H1 (cell line): ENCODE data around the gene CNNM3. TPM values are rescaled to one million over a fixed set of nuclear protein-coding genes. Genes with fewer than 3 reads are reported as not detected.

Source experiments
- CTCF ChIA-PET: fragments of 300-600 bp; sonication (Branson Sonifier 250); formaldehyde crosslinking; loops from one replicate; lab custom pipeline; 2021; ENCODE audit not compliant: partially characterized antibody; lab: Charles Lee
- POLR2A ChIA-PET: fragments of 300-600 bp; sonication (Branson Sonifier 250); formaldehyde crosslinking; loops from one replicate; lab custom pipeline; 2021; ENCODE audit warnings: inconsistent platforms; ENCODE audit not compliant: partially characterized antibody; lab: Charles Lee
- DNase-seq, 2 experiments: peaks; one replicate each; pipeline versions ENCODE4 v3.0.0 to v3.0.0-alpha.2; 2010 to 2022; ENCODE audit warnings: low spot score in 2 of 2, low read depth in 1 of 2, mixed read lengths in 1 of 2
- FAIRE-seq: peaks from 2 replicates; lab custom pipeline; 2011; peaks lifted over from hg19 to GRCh38; lab: Jason Lieb, UNC
- H2AFZ ChIP-seq: 2 replicates; pipeline ENCODE4 v1.8.1; 2012; ENCODE audit warnings: low read length, inconsistent platforms
- H2AK5ac ChIP-seq: 2 replicates; pipeline ENCODE4 v1.6.1; 2013; ENCODE audit warnings: low read depth, low read length
- H2BK120ac ChIP-seq: replicated peaks from 2 replicates; pipeline ENCODE3; 2013; ENCODE audit warnings: low read depth, low read length, inconsistent platforms
- H2BK12ac ChIP-seq: 2 replicates; pipeline ENCODE4 v1.6.1; 2013; ENCODE audit warnings: low read depth, low read length
- H2BK15ac ChIP-seq: 2 replicates; pipeline ENCODE4 v1.6.1; 2013; ENCODE audit warnings: low read length
- H2BK20ac ChIP-seq: 2 replicates; pipeline ENCODE4 v1.6.1; 2013; ENCODE audit warnings: low read length
- H2BK5ac ChIP-seq: 2 replicates; pipeline ENCODE4 v1.6.1; 2013; ENCODE audit warnings: low read depth, low read length
- H3K14ac ChIP-seq: 2 replicates; pipeline ENCODE4 v1.6.1; 2013; ENCODE audit warnings: inconsistent platforms; ENCODE audit not compliant: insufficient read length
- H3K18ac ChIP-seq: 2 replicates; pipeline ENCODE4 v1.6.1; 2013; ENCODE audit warnings: low read length; ENCODE audit errors: extremely low read depth
- H3K23ac ChIP-seq: 2 replicates; pipeline ENCODE4 v1.6.1; 2013; ENCODE audit warnings: inconsistent platforms; ENCODE audit not compliant: insufficient read length
- H3K23me2 ChIP-seq: 2 replicates; pipeline ENCODE4 v1.6.1; 2013; ENCODE audit warnings: low read depth, low read length
- H3K27ac ChIP-seq: 2 replicates; pipeline ENCODE4 v1.6.1; 2011; ENCODE audit warnings: low read depth, low read length, inconsistent platforms
- H3K27me3 ChIP-seq, 4 experiments: replicated peaks in 1 of 4; 1 replicate in 1 of 4; 2 replicates in 3 of 4; pipeline versions ENCODE4 v1.6.1 to v1.8.1; 2011 to 2013; ENCODE audit warnings: low read length in 3 of 4, mild to moderate bottlenecking in 3 of 4, inconsistent platforms in 2 of 4, mixed read lengths in 2 of 4, moderate library complexity in 1 of 4; ENCODE audit not compliant: control insufficient read depth in 3 of 4, insufficient read depth in 3 of 4; ENCODE audit errors: extremely low read depth in 1 of 4
- H3K36me3 ChIP-seq, 4 experiments: 2 replicates each; pipeline versions ENCODE4 v1.6.1 to v1.8.1; 2011 to 2013; ENCODE audit warnings: mild to moderate bottlenecking in 4 of 4, low read length in 3 of 4, moderate library complexity in 2 of 4, control low read depth in 1 of 4, inconsistent platforms in 1 of 4; ENCODE audit not compliant: insufficient read depth in 4 of 4, control insufficient read depth in 2 of 4
- H3K4ac ChIP-seq: replicated peaks from 2 replicates; pipeline ENCODE3; 2013; ENCODE audit warnings: low read length, low read depth, mixed read lengths, inconsistent platforms; ENCODE audit not compliant: insufficient read length
- H3K4me1 ChIP-seq, 4 experiments: replicated peaks in 1 of 4; 1 replicate in 1 of 4; 2 replicates in 3 of 4; pipeline versions ENCODE4 v1.6.1 to v1.8.1; 2011 to 2013; ENCODE audit warnings: low read length in 3 of 4, inconsistent platforms in 2 of 4, mixed read lengths in 1 of 4; ENCODE audit not compliant: insufficient read depth in 4 of 4, control insufficient read depth in 3 of 4
- H3K4me2 ChIP-seq, 2 experiments: 2 replicates each; pipeline versions ENCODE4 v1.6.1 to v1.8.1; 2011 to 2013; ENCODE audit warnings: low read depth in 2 of 2, low read length in 2 of 2, control low read depth in 1 of 2, inconsistent platforms in 1 of 2, mild to moderate bottlenecking in 1 of 2; ENCODE audit not compliant: insufficient read depth in 1 of 2
- H3K4me3 ChIP-seq, 4 experiments: fragments of 200-600, 300-600 bp in 1 of 4; sonication (generic), shearing (Covaris generic), sonication (Bioruptor Twin) in 1 of 4; 2 replicates each; pipeline versions ENCODE4 v1.5.1 to v1.8.1; 2011 to 2016; ENCODE audit warnings: low read length in 4 of 4, low read depth in 3 of 4, control low read depth in 2 of 4, inconsistent platforms in 2 of 4, mild to moderate bottlenecking in 2 of 4, mixed read lengths in 1 of 4, moderate library complexity in 1 of 4; ENCODE audit not compliant: insufficient read depth in 2 of 4; ENCODE audit errors: extremely low read depth in 1 of 4
- H3K56ac ChIP-seq: replicated peaks from 2 replicates; pipeline ENCODE3; 2013; ENCODE audit warnings: low read depth, mild to moderate bottlenecking, mixed read lengths, low read length, inconsistent platforms; ENCODE audit not compliant: insufficient read length
- H3K79me1 ChIP-seq: 2 replicates; pipeline ENCODE4 v1.6.1; 2013; ENCODE audit warnings: low read depth, low read length, control low read depth
- H3K79me2 ChIP-seq, 2 experiments: 2 replicates each; pipeline versions ENCODE4 v1.6.1 to v1.8.1; 2012 to 2013; ENCODE audit warnings: low read length in 2 of 2, mild to moderate bottlenecking in 2 of 2, inconsistent platforms in 1 of 2; ENCODE audit not compliant: insufficient read depth in 2 of 2, control insufficient read depth in 1 of 2
- H3K9ac ChIP-seq, 4 experiments: replicated peaks in 1 of 4; 1 replicate in 1 of 4; 2 replicates in 3 of 4; pipeline versions ENCODE4 v1.6.1 to v1.8.1; 2011 to 2013; ENCODE audit warnings: low read depth in 3 of 4, low read length in 3 of 4, control low read depth in 2 of 4, mild to moderate bottlenecking in 2 of 4, moderate library complexity in 2 of 4, inconsistent platforms in 1 of 4; ENCODE audit errors: extremely low read depth in 1 of 4
- H3K9me3 ChIP-seq, 2 experiments: 2 replicates each; pipeline versions ENCODE4 v1.6.1 to v1.8.1; 2012 to 2013; ENCODE audit warnings: mild to moderate bottlenecking in 2 of 2, moderate library complexity in 2 of 2, control low read depth in 1 of 2, inconsistent platforms in 1 of 2, low read depth in 1 of 2, low read length in 1 of 2, mixed read lengths in 1 of 2; ENCODE audit not compliant: insufficient read depth in 2 of 2
- H4K20me1 ChIP-seq, 2 experiments: replicated peaks in 1 of 2; 2 replicates each; pipeline versions ENCODE3 to v1.8.1; 2011 to 2013; ENCODE audit warnings: inconsistent platforms in 2 of 2, low read length in 2 of 2, mild to moderate bottlenecking in 1 of 2; ENCODE audit not compliant: insufficient read depth in 2 of 2, control insufficient read depth in 1 of 2
- H4K5ac ChIP-seq: 2 replicates; pipeline ENCODE4 v1.6.1; 2013; ENCODE audit warnings: low read length, low read depth, mixed read lengths, inconsistent platforms; ENCODE audit not compliant: insufficient read length
- H4K8ac ChIP-seq: 2 replicates; pipeline ENCODE4 v1.8.0; 2013; ENCODE audit warnings: mild to moderate bottlenecking, moderate library complexity, low read length, inconsistent platforms; ENCODE audit not compliant: insufficient read depth; ENCODE audit errors: extremely low read depth
- H4K91ac ChIP-seq: replicated peaks from 2 replicates; pipeline ENCODE3; 2013; ENCODE audit warnings: low read length, mixed read lengths, inconsistent platforms; ENCODE audit not compliant: insufficient read length
- POLR2A ChIP-seq, 2 experiments: IDR thresholded peaks; 1 replicate in 1 of 2; 2 replicates in 1 of 2; pipeline ENCODE4 v1.6.1; 2011; ENCODE audit warnings: low read depth in 2 of 2, low read length in 2 of 2, mild to moderate bottlenecking in 2 of 2; ENCODE audit errors: control extremely low read depth in 1 of 2
- SAP30 ChIP-seq: fragments of 300-600 bp; sonication (generic); IDR thresholded peaks from 2 replicates; pipeline ENCODE4 v1.7.1; 2012; ENCODE audit warnings: low read length, moderate library complexity, mild to moderate bottlenecking, inconsistent platforms; ENCODE audit not compliant: insufficient read depth, insufficient replicate concordance
- YY1 ChIP-seq: IDR thresholded peaks from 2 replicates; pipeline ENCODE4 v1.6.1; 2011; ENCODE audit warnings: low read depth, mild to moderate bottlenecking, low read length
- WGBS, 2 experiments: shearing (Covaris generic) in 1 of 2; methylation state at CpG; one replicate each; pipeline versions ENCODE4 v1.1.6 to v1.1.7; 2013 to 2015; ENCODE audit warnings: low lambda C conversion rate in 2 of 2, mixed read lengths in 2 of 2, inconsistent platforms in 1 of 2, low coverage in 1 of 2, missing lambda C conversion rate in 1 of 2; ENCODE audit not compliant: insufficient replicate concordance in 2 of 2, insufficient coverage in 1 of 2, insufficient read length in 1 of 2; ENCODE audit errors: extremely low coverage in 1 of 2, missing lambda C conversion rate in 1 of 2; 5-methylcytosine and 5-hydroxymethylcytosine counted together
- polyA plus RNA-seq, 7 experiments: library from polyadenylated mRNA; depleted of rRNA in 3 of 7; stranded (reverse) in 5 of 7; unstranded in 2 of 7; fragments of >200 nt in 5 of 7; fragments of 200-250 nt in 2 of 7; gene quantifications; 1 replicate in 5 of 7; 2 replicates in 1 of 7; 4 replicates in 1 of 7; pipeline versions ENCODE4 v1.2.1 to v1.2.3, GENCODE V29; 2011 to 2013; ENCODE audit warnings: missing spikeins in 2 of 7, mixed read lengths in 2 of 7
- total RNA-seq: library from RNA; stranded (reverse); fragmentation: NEBNext Ultra II Directional; extraction: Animal tissue kit (Norgen Biotek cat#: 25700); gene quantifications from 2 replicates; pipeline ENCODE4 v1.2.1, GENCODE V29; 2021

The CNNM3 gene
- total and polyA plus RNA-seq, 2 of the 8 experiments (the other 6 are each of a cell fraction or from before 2014, with no cell fraction given), result 29.1 to 29.2 TPM

- H2AFZ ChIP-seq, result no peak overlapping the region
- no peak overlapping the region for H2BK120ac ChIP-seq
- no peak for DNase-seq
- H4K91ac ChIP-seq, result peak overlapping the region; percentile 52
- peak overlapping the region; percentile 91 to 94 for H3K4me2 ChIP-seq
- no peak overlapping the region for H3K23ac ChIP-seq
- H2BK5ac ChIP-seq, result peak overlapping the region; percentile 85; the same call in 1 of the 2 replicates
- H3K4me1 ChIP-seq, result peaks cover 2 to 19% (median 14%) of the 10 kb centered on the region in 4 experiments
- H3K27me3 ChIP-seq, result peaks cover 0 to 3% (median 0%) of the 10 kb centered on the region in 4 experiments; a peak in 2 of 7 replicates
- H3K14ac ChIP-seq, result no peak overlapping the region
- 0 out of 2 replicates have a peak overlapping the region, but pooled peaks have one; percentile 26 for H2AK5ac ChIP-seq
- H3K18ac ChIP-seq, result no peak overlapping the region
- peak overlapping the region; percentile 76 to 86 (median 80); a peak in 5 of 8 replicates for H3K4me3 ChIP-seq
- POLR2A ChIA-PET, result interaction anchor here (1.1 to 4.2 kb wide), 9 partner anchors 9 to 92 kb away, joined by 3 to 49 read pairs (median 4); partner anchors contain the start of gene ANKRD39
- CTCF ChIA-PET, result interaction anchor here (1.4 to 6.1 kb wide), 9 partner anchors 9 to 94 kb away, joined by 3 to 47 read pairs (median 6); partner anchors contain the start of genes ANKRD39 and CNNM3
- no peak overlapping the region for H4K5ac ChIP-seq
- peaks cover 6 to 21% of the 10 kb centered on the region in 2 experiments for H4K20me1 ChIP-seq
- H2BK15ac ChIP-seq, result no peak overlapping the region
- H2BK20ac ChIP-seq, result no peak overlapping the region; the same call in 1 of the 2 replicates
- H2BK12ac ChIP-seq, result 0 out of 2 replicates have a peak overlapping the region, but pooled peaks have one; percentile 27
- WGBS, 2 experiments, result 85% methylated on average over 22 of the region's 22 CpGs; no CpG with 5 or more reads in 1 of the 2 experiments
- H3K23me2 ChIP-seq, result peaks cover 14% of the 10 kb centered on the region
- peaks cover 16% of the 10 kb centered on the region for H3K79me1 ChIP-seq
- TF ChIP-seq SAP30 (no peak), POLR2A (IDR thresholded peaks at IDR 0.05; ENCODE audit: control extremely low read depth in 1 of 2, low read depth in 2 of 2, low read length in 2 of 2) (peak in 1 of 2 experiments; percentile 34; a peak in 1 of 3 replicates), YY1 (peak; percentile 44; the same call in 1 of the 2 replicates)
- TF ChIP-seq, all 59 proteins: peak for 2
- H4K8ac ChIP-seq, result 0 out of 2 replicates have a peak overlapping the region, but pooled peaks have one; percentile 41
- FAIRE-seq, result no peak
- H3K56ac ChIP-seq, result no peak overlapping the region
- H3K9ac ChIP-seq, result peak overlapping the region in 2 of 4 experiments; percentile 84 to 89; a peak in 3 of 7 replicates
- H3K36me3 ChIP-seq, result peaks cover 30 to 49% (median 39%) of the 10 kb centered on the region in 4 experiments
- 0 out of 2 replicates have a peak overlapping the region, but pooled peaks have one; percentile 45 for H3K27ac ChIP-seq
- peak overlapping the region; percentile 99 for H3K4ac ChIP-seq
- H3K9me3 ChIP-seq, result no peaks in the 10 kb centered on the region
- H3K79me2 ChIP-seq, result peaks cover 4 to 36% of the 10 kb centered on the region in 2 experiments
Observed at GRCh38 chr2:96866986-96867755, 51.1 kb downstream of the CNNM3 start.
